HepG2 (cell line): Measurements from ENCODE around the gene DOK1. TPM values are rescaled to one million over a fixed set of nuclear protein-coding genes. Genes with fewer than 3 reads are reported as not detected.
A peak's percentile ranks its signal among the peaks of the same experiment; 100 is the strongest.

ENCODE experiments used
- HNF4G ChIP-seq, 2 experiments: sonication (generic) in 1 of 2; formaldehyde crosslinking in 1 of 2; IDR thresholded peaks; 2 replicates each; pipeline versions ENCODE4 v1.4.0 to v1.6.1; 2011 to 2020; ENCODE audit warnings: borderline replicate concordance in 2 of 2, low read depth in 2 of 2, mild to moderate bottlenecking in 2 of 2, low read length in 1 of 2, missing genetic modification reagents in 1 of 2, moderate library complexity in 1 of 2
- SMARCE1 ChIP-seq: fragments of 450-650 bp; IDR thresholded peaks from 2 replicates; pipeline ENCODE4 v1.6.1; 2017; ENCODE audit warnings: borderline replicate concordance
- ZNF879 ChIP-seq: sonication (generic); formaldehyde crosslinking; IDR thresholded peaks from 2 replicates; pipeline ENCODE4 v1.8.1; 2023; ENCODE audit warnings: missing genetic modification reagents
- polyA plus RNA-seq, 8 experiments: library from polyadenylated mRNA; depleted of rRNA in 3 of 8; stranded (reverse) in 7 of 8; unstranded in 1 of 8; fragments of >200 nt; fragmentation: Illumina TruSeq in 4 of 8; extraction: Trizol in 4 of 8; gene quantifications; 2 replicates each; pipeline versions ENCODE4 v1.2.1 to v1.2.3, GENCODE V29; 2011 to 2016; ENCODE audit warnings: low read depth in 4 of 8, missing spikeins in 1 of 8, mixed read lengths in 1 of 8; ENCODE audit not compliant: insufficient read depth in 1 of 8
- total RNA-seq, 5 experiments: library from RNA; depleted of rRNA; stranded (reverse); fragments of >200 nt; fragmentation: Illumina TruSeq; extraction: Trizol; gene quantifications; 2 replicates each; pipeline ENCODE4 v1.2.3, GENCODE V29; 2016; ENCODE audit warnings: low read depth in 1 of 5
- TF ChIP-seq, protein P1 (sequence below): sonication (generic); formaldehyde crosslinking; IDR thresholded peaks from 2 replicates; pipeline ENCODE4 v1.9.0; 2021; ENCODE audit warnings: mild to moderate bottlenecking, missing genetic modification reagents
- TF ChIP-seq, protein P2 (sequence below): fragments of 450-650 bp; IDR thresholded peaks from 2 replicates; pipeline ENCODE4 v1.6.1; 2016

DOK1 gene
- total and polyA plus RNA-seq, 2 of the 13 experiments (the other 11 are each of a cell fraction or from before 2014, with no cell fraction given), result 0.53 to 0.74 TPM

- TF ChIP-seq, protein P1, sequence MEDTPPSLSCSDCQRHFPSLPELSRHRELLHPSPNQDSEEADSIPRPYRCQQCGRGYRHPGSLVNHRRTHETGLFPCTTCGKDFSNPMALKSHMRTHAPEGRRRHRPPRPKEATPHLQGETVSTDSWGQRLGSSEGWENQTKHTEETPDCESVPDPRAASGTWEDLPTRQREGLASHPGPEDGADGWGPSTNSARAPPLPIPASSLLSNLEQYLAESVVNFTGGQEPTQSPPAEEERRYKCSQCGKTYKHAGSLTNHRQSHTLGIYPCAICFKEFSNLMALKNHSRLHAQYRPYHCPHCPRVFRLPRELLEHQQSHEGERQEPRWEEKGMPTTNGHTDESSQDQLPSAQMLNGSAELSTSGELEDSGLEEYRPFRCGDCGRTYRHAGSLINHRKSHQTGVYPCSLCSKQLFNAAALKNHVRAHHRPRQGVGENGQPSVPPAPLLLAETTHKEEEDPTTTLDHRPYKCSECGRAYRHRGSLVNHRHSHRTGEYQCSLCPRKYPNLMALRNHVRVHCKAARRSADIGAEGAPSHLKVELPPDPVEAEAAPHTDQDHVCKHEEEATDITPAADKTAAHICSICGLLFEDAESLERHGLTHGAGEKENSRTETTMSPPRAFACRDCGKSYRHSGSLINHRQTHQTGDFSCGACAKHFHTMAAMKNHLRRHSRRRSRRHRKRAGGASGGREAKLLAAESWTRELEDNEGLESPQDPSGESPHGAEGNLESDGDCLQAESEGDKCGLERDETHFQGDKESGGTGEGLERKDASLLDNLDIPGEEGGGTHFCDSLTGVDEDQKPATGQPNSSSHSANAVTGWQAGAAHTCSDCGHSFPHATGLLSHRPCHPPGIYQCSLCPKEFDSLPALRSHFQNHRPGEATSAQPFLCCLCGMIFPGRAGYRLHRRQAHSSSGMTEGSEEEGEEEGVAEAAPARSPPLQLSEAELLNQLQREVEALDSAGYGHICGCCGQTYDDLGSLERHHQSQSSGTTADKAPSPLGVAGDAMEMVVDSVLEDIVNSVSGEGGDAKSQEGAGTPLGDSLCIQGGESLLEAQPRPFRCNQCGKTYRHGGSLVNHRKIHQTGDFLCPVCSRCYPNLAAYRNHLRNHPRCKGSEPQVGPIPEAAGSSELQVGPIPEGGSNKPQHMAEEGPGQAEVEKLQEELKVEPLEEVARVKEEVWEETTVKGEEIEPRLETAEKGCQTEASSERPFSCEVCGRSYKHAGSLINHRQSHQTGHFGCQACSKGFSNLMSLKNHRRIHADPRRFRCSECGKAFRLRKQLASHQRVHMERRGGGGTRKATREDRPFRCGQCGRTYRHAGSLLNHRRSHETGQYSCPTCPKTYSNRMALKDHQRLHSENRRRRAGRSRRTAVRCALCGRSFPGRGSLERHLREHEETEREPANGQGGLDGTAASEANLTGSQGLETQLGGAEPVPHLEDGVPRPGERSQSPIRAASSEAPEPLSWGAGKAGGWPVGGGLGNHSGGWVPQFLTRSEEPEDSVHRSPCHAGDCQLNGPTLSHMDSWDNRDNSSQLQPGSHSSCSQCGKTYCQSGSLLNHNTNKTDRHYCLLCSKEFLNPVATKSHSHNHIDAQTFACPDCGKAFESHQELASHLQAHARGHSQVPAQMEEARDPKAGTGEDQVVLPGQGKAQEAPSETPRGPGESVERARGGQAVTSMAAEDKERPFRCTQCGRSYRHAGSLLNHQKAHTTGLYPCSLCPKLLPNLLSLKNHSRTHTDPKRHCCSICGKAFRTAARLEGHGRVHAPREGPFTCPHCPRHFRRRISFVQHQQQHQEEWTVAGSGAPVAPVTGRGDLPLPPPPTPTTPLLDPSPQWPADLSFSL (CRISPR knock-in tag), result no peak
- TF ChIP-seq HNF4G (IDR thresholded peaks at IDR 0.05; ENCODE audit: borderline replicate concordance, low read depth, low read length) (peak; percentile 38; the same call in 1 of the 2 replicates), HNF4G (CRISPR knock-in tag; IDR thresholded peaks at IDR 0.05; ENCODE audit: borderline replicate concordance, low read depth) (no peak), SMARCE1 (no peak), ZNF879 (CRISPR knock-in tag) (peak; percentile 61; the same call in 1 of the 2 replicates)
- TF ChIP-seq, protein P2, sequence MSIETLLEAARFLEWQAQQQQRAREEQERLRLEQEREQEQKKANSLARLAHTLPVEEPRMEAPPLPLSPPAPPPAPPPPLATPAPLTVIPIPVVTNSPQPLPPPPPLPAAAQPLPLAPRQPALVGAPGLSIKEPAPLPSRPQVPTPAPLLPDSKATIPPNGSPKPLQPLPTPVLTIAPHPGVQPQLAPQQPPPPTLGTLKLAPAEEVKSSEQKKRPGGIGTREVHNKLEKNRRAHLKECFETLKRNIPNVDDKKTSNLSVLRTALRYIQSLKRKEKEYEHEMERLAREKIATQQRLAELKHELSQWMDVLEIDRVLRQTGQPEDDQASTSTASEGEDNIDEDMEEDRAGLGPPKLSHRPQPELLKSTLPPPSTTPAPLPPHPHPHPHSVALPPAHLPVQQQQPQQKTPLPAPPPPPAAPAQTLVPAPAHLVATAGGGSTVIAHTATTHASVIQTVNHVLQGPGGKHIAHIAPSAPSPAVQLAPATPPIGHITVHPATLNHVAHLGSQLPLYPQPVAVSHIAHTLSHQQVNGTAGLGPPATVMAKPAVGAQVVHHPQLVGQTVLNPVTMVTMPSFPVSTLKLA, result peak; percentile 70
- TF ChIP-seq, all 625 proteins: peak for 36
These were observed 25.7 kb upstream of the DOK1 start (continued) for GRCh38 chr2:74528600-74529356.
